Muscle of arm (tissue), 14 donors: Measurements from ENCODE around the gene HMBS. TPM values are rescaled to one million over a fixed set of nuclear protein-coding genes. Genes with fewer than 3 reads are reported as not detected.
"Not testable (repeated sequence)": the region's sequence is repeated elsewhere in the genome, so short reads cannot be mapped to it uniquely, and the experiment has no call there.

Experiments
- DNase-seq: peaks from one replicate; pipeline ENCODE4 v3.0.0-alpha.2; 2013
- long read RNA-seq, 11 donors: transcript quantifications; one replicate each; lab custom pipeline, GENCODE V29; 2026
- polyA plus RNA-seq, 12 donors: library from polyadenylated mRNA; unstranded; fragments of 120-200 nt; gene quantifications; one replicate each; pipeline ENCODE4 v1.2.1, GENCODE V29; 2013; ENCODE audit not compliant: insufficient read length in 12 of 12

Gene HMBS
- polyA plus RNA-seq, result 10 to 100 TPM in 10 of 12 donors, not detected in 2; 18.2 to 30.4 (median 22.2) TPM
- long read RNA-seq, donor 1, transcript HMBS-201 (14 exons, 1,501 nt), result major isoform, 5 of 6 reads
- long read RNA-seq, donor 1, partial matches to known transcripts, result 0 of 6 reads
- long read RNA-seq, donor 1, other reads (novel, unspliced or antisense), result 0 of 6 reads
- long read RNA-seq, donor 2, transcript HMBS-201 (14 exons, 1,501 nt), result major isoform, 6 of 6 reads
- long read RNA-seq, donor 2, partial matches to known transcripts, result 0 of 6 reads
- long read RNA-seq, donor 2, other reads (novel, unspliced or antisense), result 0 of 6 reads
- long read RNA-seq, donor 3, transcript HMBS-201 (14 exons, 1,501 nt), result major isoform, 5 of 6 reads
- long read RNA-seq, donor 3, partial matches to known transcripts, result 0 of 6 reads
- long read RNA-seq, donor 3, other reads (novel, unspliced or antisense), result 0 of 6 reads
- long read RNA-seq, donor 4, partial matches to known transcripts, result 0 of 3 reads
- long read RNA-seq, donor 4, other reads (novel, unspliced or antisense), result 0 of 3 reads
- long read RNA-seq, donor 5, result 0 reads
- long read RNA-seq, donor 6, partial matches to known transcripts, result 0 of 4 reads
- long read RNA-seq, donor 6, other reads (novel, unspliced or antisense), result 0 of 4 reads
- long read RNA-seq, donor 7, partial matches to known transcripts, result 0 of 3 reads
- long read RNA-seq, donor 7, other reads (novel, unspliced or antisense), result 0 of 3 reads
- long read RNA-seq, donor 8, transcript HMBS-201 (14 exons, 1,501 nt), result major isoform, 6 of 8 reads
- long read RNA-seq, donor 8, partial matches to known transcripts, result 0 of 8 reads
- long read RNA-seq, donor 8, other reads (novel, unspliced or antisense), result 0 of 8 reads
- long read RNA-seq, donor 9, transcript HMBS-201 (14 exons, 1,501 nt), result major isoform, 5 of 6 reads
- long read RNA-seq, donor 9, partial matches to known transcripts, result 0 of 6 reads
- long read RNA-seq, donor 9, other reads (novel, unspliced or antisense), result 0 of 6 reads
- long read RNA-seq, donor 10, partial matches to known transcripts, result 0 of 4 reads
- long read RNA-seq, donor 10, other reads (novel, unspliced or antisense), result 0 of 4 reads
- long read RNA-seq, donor 11, transcript HMBS-201 (14 exons, 1,501 nt), result major isoform, 7 of 12 reads
- long read RNA-seq, donor 11, partial matches to known transcripts, result 0 of 12 reads
- long read RNA-seq, donor 11, other reads (novel, unspliced or antisense), result 0 of 12 reads

- DNase-seq, result peak; percentile 99
These were observed at the start of gene HMBS for GRCh38 chr11:119084663-119085436. HMBS (plus strand) TSS chr11:119084881; CDS start chr11:119085034, 153 bp downstream.

GRCh38 chr11:119038884-119039283, 45.8 kb upstream of the HMBS start:
- DNase-seq, result no peak

GRCh38 chr11:119039471-119039870, 45.2 kb upstream of the HMBS start:
- not testable (repeated sequence) for DNase-seq

DNA sequence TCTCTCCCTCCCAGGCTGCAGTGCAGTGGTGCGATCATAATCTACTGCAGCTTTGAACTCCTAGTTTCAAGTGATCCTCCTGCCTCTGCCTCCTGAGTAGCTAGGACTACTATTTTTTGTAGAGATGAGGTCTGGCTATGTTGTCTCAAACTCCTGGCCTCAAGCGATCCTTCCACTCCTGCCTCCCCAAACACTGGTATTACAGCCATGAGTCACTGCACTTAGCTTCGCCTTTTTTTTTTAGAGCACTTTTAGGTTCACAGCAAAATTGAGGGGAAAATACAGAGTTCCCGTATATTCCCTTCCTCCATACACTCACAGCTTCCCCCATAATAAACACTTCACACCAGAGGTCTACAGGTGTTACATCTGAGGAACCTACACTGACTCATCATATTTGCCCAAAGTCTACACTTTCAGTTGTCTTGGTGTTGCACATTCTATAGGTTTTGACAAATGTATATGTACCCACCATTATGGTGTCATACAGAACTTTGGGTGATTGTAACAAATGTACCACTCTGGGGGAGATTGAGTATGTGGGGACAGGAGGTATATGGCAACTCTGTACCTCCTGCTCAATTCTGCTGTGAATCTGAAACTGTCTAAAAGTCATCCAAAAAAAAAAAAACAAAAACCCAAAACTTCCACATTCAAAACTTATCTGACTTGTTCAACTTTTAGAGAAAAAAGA, 42.7 kb upstream of the HMBS start:
- DNase-seq, result no peak

GRCh38 chr11:119042927-119043326, 41.8 kb upstream of the HMBS start:
- no peak for DNase-seq

DNA sequence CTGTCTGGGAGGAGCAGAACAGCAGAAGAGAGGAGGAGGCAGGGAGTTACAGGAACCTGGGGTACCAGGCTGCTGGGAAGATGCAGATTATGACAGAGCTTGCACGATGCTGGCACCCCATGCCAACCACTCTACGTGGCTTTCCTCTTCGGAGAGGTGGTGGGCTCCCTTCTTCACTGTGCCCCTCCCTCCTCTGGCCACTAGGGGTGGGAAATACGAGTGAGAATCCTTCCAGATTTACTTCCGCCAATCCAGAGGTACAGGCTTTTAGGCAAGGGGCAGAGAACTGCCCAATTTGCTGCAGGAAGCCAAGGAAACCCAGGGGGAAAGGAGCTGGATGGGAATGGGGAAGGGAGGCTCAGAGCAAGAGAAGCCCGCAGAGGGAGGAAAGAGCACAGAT, 40.0 kb upstream of the HMBS start:
- no peak for DNase-seq

- no peak for DNase-seq
These were observed 38.2 kb upstream of the HMBS start for GRCh38 chr11:119046489-119046888.

GRCh38 chr11:119047205-119047604, 37.5 kb upstream of the HMBS start:
- no peak for DNase-seq

DNA sequence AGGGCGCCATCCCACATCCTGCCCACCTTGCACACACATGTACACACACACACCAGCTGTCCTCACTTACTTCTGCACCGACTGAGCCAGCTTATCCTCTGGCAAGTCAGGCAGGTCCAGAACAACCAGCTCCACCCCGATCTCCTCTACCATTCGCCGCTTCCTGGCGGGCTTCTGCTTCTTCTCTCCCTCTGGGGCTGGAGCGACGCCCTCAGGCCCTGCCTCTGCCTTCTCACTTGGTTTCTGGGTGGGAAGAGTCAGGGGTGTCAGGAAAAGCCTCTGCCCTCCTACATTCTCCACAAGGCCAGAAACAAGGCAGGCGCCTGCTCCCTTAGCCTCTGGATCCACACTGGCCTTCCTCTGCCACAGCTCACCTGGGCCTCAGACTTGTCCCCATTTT, 36.0 kb upstream of the HMBS start:
- no peak for DNase-seq

DNA sequence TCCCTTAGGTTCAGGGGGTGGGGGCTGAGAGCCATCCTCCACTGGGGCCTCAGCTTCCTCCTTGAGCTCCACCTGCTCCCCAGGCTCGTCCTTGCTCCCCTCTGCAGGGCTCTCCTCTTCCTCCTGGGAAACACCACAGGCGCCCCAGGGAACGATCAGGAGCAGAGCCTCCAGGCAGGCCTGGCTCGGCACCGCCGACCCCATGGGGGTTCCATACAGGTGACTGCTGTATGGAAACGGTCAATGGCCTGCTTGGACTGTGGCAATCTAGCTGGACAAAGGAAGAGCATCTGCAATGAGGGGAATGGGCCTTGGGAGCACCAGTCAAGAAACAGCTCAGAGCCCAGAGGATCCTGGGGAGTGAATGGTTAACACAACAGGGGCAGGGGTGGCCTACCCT, 35.6 kb upstream of the HMBS start:
- DNase-seq, result no peak

GRCh38 chr11:119051440-119052162, 33.1 kb upstream of the HMBS start:
- no peak for DNase-seq

- no peak for DNase-seq
These were observed 32.4 kb upstream of the HMBS start for GRCh38 chr11:119052163-119052814.

GRCh38 chr11:119054418-119054817, 30.3 kb upstream of the HMBS start:
- DNase-seq, result no peak

DNA sequence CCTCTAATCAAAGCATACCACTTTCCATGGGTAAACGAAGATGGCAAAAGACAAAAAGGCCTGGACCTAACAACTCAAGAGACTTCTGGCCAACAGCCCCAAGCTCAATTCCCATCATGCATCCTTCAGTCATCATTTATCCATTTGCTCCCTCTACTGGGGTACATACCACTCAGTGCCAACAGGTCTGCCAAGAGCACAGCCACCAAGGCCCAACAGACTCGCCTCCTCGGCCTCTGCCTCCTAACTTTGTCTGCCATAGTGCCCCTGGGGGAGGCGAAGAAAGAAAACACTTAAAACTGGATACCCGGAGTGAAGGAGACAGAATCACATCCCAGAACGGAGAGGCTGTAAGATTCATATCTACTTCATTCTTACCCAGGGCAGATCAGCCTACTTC, 28.8 kb upstream of the HMBS start:
- no peak for DNase-seq

DNA sequence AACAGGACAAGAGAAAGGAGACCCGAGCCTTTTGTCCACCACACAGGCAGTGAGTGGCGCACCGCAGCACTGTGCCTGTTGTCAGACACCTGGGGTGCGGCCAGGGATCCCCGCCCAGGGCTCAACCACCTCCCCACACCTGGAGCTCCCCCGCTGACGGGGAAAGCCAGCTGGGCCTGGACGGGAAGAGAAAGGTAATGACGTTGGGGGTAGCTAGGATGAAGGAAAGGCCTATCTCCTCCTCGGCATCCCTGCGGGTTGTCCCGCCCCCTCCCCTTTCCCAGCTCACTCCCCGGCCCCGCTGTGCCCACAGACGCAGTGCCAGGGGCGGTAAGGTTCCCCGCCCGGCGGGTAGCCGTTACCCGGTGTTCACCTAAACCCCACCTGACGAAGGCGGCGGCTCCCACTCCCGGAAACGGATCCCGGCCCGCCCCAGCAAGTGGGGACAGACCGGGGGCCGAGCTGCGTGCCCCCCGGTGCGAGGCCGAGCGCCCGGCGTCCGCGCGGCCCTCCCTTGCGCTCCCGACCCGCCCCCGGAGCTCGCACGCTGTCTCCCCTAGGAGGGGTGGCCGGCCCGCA, 28.2 kb upstream of the HMBS start:
- no peak for DNase-seq

DNA sequence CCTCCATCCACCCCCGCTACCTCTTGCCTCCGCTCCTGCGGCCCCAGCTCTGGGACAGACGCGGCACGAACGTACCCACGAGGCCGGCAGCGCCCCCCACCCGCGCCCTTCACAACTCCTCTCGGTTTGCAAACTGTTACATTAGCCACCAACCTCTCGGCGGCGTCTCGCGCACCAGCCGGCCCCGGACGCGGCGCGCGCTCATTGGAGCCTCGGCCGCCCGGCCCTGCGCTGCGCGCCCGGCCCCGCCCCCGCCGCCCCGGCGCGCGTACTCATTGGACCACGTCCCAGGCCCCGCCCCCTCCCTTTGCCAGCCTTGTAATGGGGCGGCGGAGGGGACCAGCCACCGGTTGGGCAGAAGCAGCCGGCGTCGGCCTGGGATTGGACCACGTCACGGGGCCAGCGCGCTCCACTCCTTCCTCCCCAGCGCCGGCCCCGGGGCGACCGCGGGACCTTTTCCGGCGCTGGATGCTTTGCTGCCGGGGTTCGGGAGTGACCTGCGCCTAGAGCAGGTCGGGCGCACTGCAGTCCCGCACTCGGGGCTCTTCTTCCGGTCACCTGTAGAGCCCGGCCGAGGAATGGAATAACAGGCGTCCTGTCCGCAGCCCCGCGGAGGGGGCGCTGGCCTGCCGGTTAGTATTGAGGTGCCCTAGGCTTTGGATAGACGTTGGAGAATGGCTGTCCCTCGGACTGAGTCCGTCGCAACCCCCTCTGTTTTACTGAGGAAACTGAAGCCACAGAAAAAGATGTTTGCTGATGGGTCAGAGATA, 27.5 kb upstream of the HMBS start, which contains the start of gene HYOU1:
Gene HYOU1 (minus strand): TSS at position 206 of the 770 bp plus-strand sequence. CDS start 1,045 bp downstream, outside the sequence.
- DNase-seq, result peak; percentile 94

DNA sequence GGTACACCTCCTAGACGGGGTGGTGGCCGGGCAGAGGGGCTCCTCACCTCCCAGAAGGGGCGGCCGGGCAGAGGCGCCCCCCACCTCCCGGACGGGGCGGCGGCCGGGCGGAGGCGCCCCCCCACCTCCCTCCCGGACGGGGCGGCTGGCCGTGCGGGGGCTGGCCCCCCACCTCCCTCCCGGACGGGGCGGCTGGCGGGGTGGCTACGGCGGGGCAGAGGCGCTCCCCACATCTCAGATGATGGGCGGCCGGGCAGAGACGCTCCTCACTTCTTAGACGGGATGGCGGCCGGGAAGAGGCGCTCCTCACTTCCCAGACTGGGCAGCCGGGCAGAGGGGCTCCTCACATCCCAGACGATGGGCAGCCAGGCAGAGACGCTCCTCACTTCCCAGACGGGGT, 25.6 kb upstream of the HMBS start:
- DNase-seq, result not testable (repeated sequence)

GRCh38 chr11:119061256-119061655, 23.4 kb upstream of the HMBS start:
- DNase-seq, result no peak
